Measurements from ENCODE around the gene RTP3. TPM values are rescaled to one million over a fixed set of nuclear protein-coding genes. Genes with fewer than 3 reads are reported as not detected.

RTP3 gene
- total RNA-seq, 1 experiment from 2014 or later, result not detected

DNA sequence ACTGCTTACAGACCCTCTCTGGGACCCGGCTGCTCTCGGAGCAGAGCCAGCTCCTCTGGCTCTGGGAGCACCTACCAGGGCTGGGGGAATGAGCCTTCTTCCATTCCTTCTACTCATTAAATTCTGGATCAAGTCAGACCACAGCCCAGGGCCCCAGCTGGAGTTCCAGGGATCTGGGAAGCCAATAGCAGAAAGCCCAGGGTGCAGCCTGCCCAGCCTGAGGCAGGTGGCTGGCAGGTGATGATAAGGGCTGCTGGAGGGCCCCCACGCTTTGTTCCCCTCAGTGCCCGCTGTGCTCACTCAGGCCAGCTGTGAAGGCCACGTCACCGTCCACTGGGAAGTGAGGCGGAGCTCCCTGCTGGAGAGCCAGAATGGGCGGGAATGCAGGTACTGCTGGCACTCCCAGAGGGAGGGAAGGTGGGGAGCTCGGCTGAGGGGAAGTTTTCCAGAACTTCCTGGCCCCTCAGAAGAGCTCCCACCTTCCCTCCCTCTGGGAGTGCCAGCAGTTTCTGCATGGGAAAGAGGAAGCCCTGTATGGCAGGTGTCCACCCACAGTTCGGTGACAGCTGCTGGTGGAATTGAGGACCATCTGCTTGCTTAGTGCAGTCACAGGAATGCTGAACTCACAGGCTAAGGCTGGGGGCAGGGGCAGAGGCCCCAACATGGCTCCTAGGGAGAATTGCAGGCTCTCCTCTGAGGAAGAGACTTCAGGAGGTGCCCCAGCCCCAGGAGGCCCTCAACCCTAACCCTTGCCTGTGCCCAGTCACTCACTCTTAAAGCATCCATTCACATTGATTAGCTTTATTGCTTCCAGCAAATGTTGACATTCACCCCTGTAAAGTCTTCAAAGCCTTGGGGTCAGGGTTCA, 12.6 kb upstream of the RTP3 start:
- ChIA-PET POLR2A (no interaction called here), CTCF (no interaction called here)
- no peak overlapping the region for H3K4me3 ChIP-seq (ENCODE audit: low read depth in 2 of 2, low read length in 2 of 2)
- no peaks in the 10 kb centered on the region for H3K36me3 ChIP-seq (ENCODE audit: control insufficient read depth, insufficient read depth, low read length)
- no TSS peak for BruUV-seq (replicated peaks)
- in situ Hi-C loops (cut with HindIII; ENCODE audit: low pct_unique_long_range_greater_than_20kb, low sequenced_read_pairs) (no loop called here), intact Hi-C loops (cut with micrococcal nuclease; ENCODE audit: unreplicated experiment) (loop anchor here (5.0 kb wide), 1 partner anchor 147 kb away; no protein-coding TSS in a partner anchor)
- H3K27me3 ChIP-seq (ENCODE audit: control insufficient read depth, insufficient read depth, low read length), result no peaks in the 10 kb centered on the region
- H3K4me1 ChIP-seq (ENCODE audit: control insufficient read depth, insufficient read depth, low read length), result no peaks in the 10 kb centered on the region
- no peak for DNase-seq (ENCODE audit: low read depth, low spot score)
- no peak overlapping the region for H3K27ac ChIP-seq (ENCODE audit: low read length)
- TF ChIP-seq, protein P1, sequence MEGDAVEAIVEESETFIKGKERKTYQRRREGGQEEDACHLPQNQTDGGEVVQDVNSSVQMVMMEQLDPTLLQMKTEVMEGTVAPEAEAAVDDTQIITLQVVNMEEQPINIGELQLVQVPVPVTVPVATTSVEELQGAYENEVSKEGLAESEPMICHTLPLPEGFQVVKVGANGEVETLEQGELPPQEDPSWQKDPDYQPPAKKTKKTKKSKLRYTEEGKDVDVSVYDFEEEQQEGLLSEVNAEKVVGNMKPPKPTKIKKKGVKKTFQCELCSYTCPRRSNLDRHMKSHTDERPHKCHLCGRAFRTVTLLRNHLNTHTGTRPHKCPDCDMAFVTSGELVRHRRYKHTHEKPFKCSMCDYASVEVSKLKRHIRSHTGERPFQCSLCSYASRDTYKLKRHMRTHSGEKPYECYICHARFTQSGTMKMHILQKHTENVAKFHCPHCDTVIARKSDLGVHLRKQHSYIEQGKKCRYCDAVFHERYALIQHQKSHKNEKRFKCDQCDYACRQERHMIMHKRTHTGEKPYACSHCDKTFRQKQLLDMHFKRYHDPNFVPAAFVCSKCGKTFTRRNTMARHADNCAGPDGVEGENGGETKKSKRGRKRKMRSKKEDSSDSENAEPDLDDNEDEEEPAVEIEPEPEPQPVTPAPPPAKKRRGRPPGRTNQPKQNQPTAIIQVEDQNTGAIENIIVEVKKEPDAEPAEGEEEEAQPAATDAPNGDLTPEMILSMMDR (IDR thresholded peaks at IDR 0.05), result no peak
- no peak for TF ChIP-seq TCF7L2 (IDR thresholded peaks at IDR 0.05; ENCODE audit: low read depth, low read length)
- no peak for TF ChIP-seq SIN3A (IDR thresholded peaks at IDR 0.05; ENCODE audit: borderline replicate concordance, insufficient read depth, low read depth, low read length)
- TF ChIP-seq, protein P2, sequence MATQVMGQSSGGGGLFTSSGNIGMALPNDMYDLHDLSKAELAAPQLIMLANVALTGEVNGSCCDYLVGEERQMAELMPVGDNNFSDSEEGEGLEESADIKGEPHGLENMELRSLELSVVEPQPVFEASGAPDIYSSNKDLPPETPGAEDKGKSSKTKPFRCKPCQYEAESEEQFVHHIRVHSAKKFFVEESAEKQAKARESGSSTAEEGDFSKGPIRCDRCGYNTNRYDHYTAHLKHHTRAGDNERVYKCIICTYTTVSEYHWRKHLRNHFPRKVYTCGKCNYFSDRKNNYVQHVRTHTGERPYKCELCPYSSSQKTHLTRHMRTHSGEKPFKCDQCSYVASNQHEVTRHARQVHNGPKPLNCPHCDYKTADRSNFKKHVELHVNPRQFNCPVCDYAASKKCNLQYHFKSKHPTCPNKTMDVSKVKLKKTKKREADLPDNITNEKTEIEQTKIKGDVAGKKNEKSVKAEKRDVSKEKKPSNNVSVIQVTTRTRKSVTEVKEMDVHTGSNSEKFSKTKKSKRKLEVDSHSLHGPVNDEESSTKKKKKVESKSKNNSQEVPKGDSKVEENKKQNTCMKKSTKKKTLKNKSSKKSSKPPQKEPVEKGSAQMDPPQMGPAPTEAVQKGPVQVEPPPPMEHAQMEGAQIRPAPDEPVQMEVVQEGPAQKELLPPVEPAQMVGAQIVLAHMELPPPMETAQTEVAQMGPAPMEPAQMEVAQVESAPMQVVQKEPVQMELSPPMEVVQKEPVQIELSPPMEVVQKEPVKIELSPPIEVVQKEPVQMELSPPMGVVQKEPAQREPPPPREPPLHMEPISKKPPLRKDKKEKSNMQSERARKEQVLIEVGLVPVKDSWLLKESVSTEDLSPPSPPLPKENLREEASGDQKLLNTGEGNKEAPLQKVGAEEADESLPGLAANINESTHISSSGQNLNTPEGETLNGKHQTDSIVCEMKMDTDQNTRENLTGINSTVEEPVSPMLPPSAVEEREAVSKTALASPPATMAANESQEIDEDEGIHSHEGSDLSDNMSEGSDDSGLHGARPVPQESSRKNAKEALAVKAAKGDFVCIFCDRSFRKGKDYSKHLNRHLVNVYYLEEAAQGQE (IDR thresholded peaks at IDR 0.05; ENCODE audit: insufficient read depth in 1 of 2, low read depth in 2 of 2, low read length in 1 of 2), result no peak
- TF ChIP-seq POLR2AphosphoS5 (IDR thresholded peaks at IDR 0.05; ENCODE audit: low read depth, low read length), result no peak
- no peaks in the 10 kb centered on the region for H3K9me3 ChIP-seq (ENCODE audit: control insufficient read depth, insufficient read depth, low read depth, low read length)
- ATAC-seq, result no peak

DNA sequence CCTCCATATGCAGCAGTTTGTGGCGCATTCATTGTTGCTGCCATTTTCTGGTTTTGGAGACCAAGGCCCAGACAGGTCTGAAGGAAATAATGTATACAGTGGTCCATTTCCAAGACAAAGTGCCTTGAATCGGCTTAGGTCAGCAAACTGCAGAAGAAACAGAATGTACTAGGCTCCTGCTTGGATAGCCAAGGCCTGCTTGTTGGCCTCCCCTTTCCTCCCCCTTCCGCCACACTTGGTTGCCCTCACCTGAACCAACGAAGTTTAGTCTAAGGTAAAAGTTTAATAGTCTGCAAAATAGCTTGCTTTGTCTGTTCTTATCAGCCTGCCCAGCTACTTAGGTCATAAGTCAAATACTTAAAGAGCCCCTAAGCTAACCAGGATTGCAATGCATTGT, 12.0 kb upstream of the RTP3 start:
- DNase-seq (ENCODE audit: low read depth, low spot score) (no peak), ATAC-seq (no peak)
- Histone ChIP-seq H3K4me1 (ENCODE audit: control insufficient read depth, insufficient read depth, low read length) (no peaks in the 10 kb centered on the region), H3K27me3 (ENCODE audit: control insufficient read depth, insufficient read depth, low read length) (no peaks in the 10 kb centered on the region), H3K4me3 (ENCODE audit: low read depth in 2 of 2, low read length in 2 of 2) (no peak overlapping the region), H3K27ac (ENCODE audit: low read length) (no peak overlapping the region), H3K36me3 (ENCODE audit: control insufficient read depth, insufficient read depth, low read length) (no peaks in the 10 kb centered on the region), H3K9me3 (ENCODE audit: control insufficient read depth, insufficient read depth, low read depth, low read length) (no peaks in the 10 kb centered on the region)
- in situ Hi-C loops (cut with HindIII; ENCODE audit: low pct_unique_long_range_greater_than_20kb, low sequenced_read_pairs), result no loop called here
- intact Hi-C loops (cut with micrococcal nuclease; ENCODE audit: unreplicated experiment), result loop anchor here (5.0 kb wide), 1 partner anchor 147 kb away; no protein-coding TSS in a partner anchor
- TF ChIP-seq TCF7L2 (IDR thresholded peaks at IDR 0.05; ENCODE audit: low read depth, low read length), result no peak
- TF ChIP-seq, protein P1 (IDR thresholded peaks at IDR 0.05), result no peak
- TF ChIP-seq, protein P2 (IDR thresholded peaks at IDR 0.05; ENCODE audit: insufficient read depth in 1 of 2, low read depth in 2 of 2, low read length in 1 of 2), result no peak
- no peak for TF ChIP-seq POLR2AphosphoS5 (IDR thresholded peaks at IDR 0.05; ENCODE audit: low read depth, low read length)
- no peak for TF ChIP-seq SIN3A (IDR thresholded peaks at IDR 0.05; ENCODE audit: borderline replicate concordance, insufficient read depth, low read depth, low read length)
- BruUV-seq (replicated peaks), result no TSS peak
- CTCF ChIA-PET, result no interaction called here
- POLR2A ChIA-PET, result no interaction called here

All from Panc1 (cell line).